Gastrocnemius medialis (tissue), 4 donors: ENCODE data around the gene SHTN1.

ENCODE experiments used
- CTCF ChIP-seq, 5 experiments: fragments of 450-650 bp in 3 of 5; fragments of 200-600 bp in 2 of 5; sonication (generic) in 2 of 5; IDR thresholded peaks in 4 of 5; conservative IDR thresholded peaks in 1 of 5; 1 replicate in 4 of 5; 2 replicates in 1 of 5; pipeline ENCODE4 v1.5.1; 2016 to 2019; ENCODE audit warnings: antibody characterized with exemption in 5 of 5, mild to moderate bottlenecking in 3 of 5, moderate library complexity in 3 of 5
- POLR2A ChIP-seq, 2 donors: fragments of 450-650 bp; IDR thresholded peaks; one replicate each; pipeline ENCODE4 v1.6.1; 2017; ENCODE audit warnings: antibody characterized with exemption in 2 of 2, mild to moderate bottlenecking in 2 of 2, moderate library complexity in 2 of 2

- no peak for TF ChIP-seq POLR2A (IDR thresholded peaks at IDR 0.05)
- TF ChIP-seq CTCF (IDR thresholded peaks at IDR 0.05 in 4 of 5, conservative IDR thresholded peaks at IDR 0.05 in 1 of 5): no peak
These were observed 136.3 kb downstream of the SHTN1 start for GRCh38 chr10:116868722-116869121.
